ENCODE measurements around the gene SLC11A2. TPM values are rescaled to one million over a fixed set of nuclear protein-coding genes. Genes with fewer than 3 reads are reported as not detected.
"Not testable (repeated sequence)": the region's sequence is repeated elsewhere in the genome, so short reads cannot be mapped to it uniquely, and the experiment has no call there.

SLC11A2 gene
- polyA plus RNA-seq, 1 donor = 71.9 TPM

- DNase-seq = no peak
Measured at GRCh38 chr12:50949801-50950302, 76.3 kb downstream of the SLC11A2 start.

- DNase-seq = no peak
Measured at GRCh38 chr12:50948798-50949197, 77.4 kb downstream of the SLC11A2 start.

- no peak for DNase-seq
Measured at GRCh38 chr12:50947933-50948626, 78.1 kb downstream of the SLC11A2 start.

- DNase-seq = no peak
Measured at GRCh38 chr12:50937653-50938052, 88.5 kb downstream of the SLC11A2 start.

- DNase-seq = no peak
Measured at GRCh38 chr12:50936821-50937530, 89.2 kb downstream of the SLC11A2 start.

- no peak for DNase-seq
Measured at GRCh38 chr12:50934981-50935807, 91.0 kb downstream of the SLC11A2 start.

- DNase-seq = no peak
Measured at GRCh38 chr12:50934371-50934851, 91.8 kb downstream of the SLC11A2 start.

GRCh38 chr12:50933459-50934124 is 92.6 kb downstream of the SLC11A2 start:
- DNase-seq = no peak

- DNase-seq = no peak
Measured at GRCh38 chr12:50932787-50933280, 93.3 kb downstream of the SLC11A2 start.

- DNase-seq = not testable (repeated sequence)
Measured at GRCh38 chr12:50930477-50930876, 95.7 kb downstream of the SLC11A2 start.

GRCh38 chr12:50929831-50930230 is 96.4 kb downstream of the SLC11A2 start:
- DNase-seq = no peak

Other genes with a start within 250 kb of the SLC11A2 start
- 0.13 TPM for gene TMPRSS12, start 183.5 kb downstream of the SLC11A2 start, polyA plus RNA-seq (ENCODE audit: insufficient read length)
- gene HIGD1C, start 73.8 kb downstream of the SLC11A2 start, polyA plus RNA-seq (ENCODE audit: insufficient read length) = not detected
- gene LETMD1, start 21.9 kb upstream of the SLC11A2 start, polyA plus RNA-seq (ENCODE audit: insufficient read length) = 153 TPM
- 45.0 TPM for gene CSRNP2, start 57.2 kb upstream of the SLC11A2 start, polyA plus RNA-seq (ENCODE audit: insufficient read length)
- gene TFCP2, start 146.8 kb upstream of the SLC11A2 start, polyA plus RNA-seq (ENCODE audit: insufficient read length) = 62.7 TPM
- gene POU6F1, start 191.7 kb upstream of the SLC11A2 start, polyA plus RNA-seq (ENCODE audit: insufficient read length) = 8.8 TPM
- 271 TPM for gene DAZAP2, start 212.4 kb upstream of the SLC11A2 start, polyA plus RNA-seq (ENCODE audit: insufficient read length)
- gene SMAGP, start 244.0 kb upstream of the SLC11A2 start, polyA plus RNA-seq (ENCODE audit: insufficient read length) = 21.7 TPM

Data from left kidney (tissue), 2 donors.